ENCODE results near the gene SLC2A10. TPM values are rescaled to one million over a fixed set of nuclear protein-coding genes. Genes with fewer than 3 reads are reported as not detected.
A peak's percentile ranks its signal among the peaks of the same experiment; 100 is the strongest.

SLC2A10 gene
- total RNA-seq, 1 donor: 44.2 TPM

DNA sequence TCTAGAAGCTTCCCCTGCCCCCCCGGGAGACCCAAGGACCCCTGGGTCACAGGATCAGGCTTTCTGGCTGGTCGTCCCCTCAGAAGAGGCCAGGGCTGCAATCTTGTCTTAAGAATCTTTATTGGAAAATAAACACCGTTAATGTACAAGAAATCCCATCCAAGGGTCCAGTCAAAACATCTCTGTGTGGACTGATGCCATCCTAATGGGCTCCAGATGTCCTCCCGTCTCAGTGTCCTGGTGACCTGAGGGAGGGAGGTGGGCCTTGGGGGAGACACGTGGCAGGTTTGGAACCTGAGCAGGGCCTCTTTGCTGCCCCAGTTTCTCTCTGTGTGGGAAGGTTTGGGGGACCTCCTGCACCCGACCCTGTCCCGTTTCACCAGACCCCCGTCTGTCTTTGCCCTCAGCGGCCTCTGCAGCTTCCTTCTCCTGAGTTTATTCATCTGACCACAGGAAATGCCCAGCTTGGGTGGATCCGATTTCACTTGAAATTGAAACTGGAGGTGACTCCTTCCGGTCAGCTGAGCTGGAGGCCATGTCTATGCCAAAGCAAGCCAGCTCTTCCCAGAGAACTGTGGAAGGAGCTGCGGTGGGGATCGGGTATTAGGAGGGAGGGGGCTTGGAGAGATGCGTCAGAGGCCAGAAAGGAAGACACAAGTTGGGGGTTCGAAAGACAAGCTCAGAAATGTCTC is 75.1 kb downstream of the SLC2A10 start:
- peak overlapping the region; percentile 26 for H3K4me2 ChIP-seq (ENCODE audit: insufficient read depth, low read length)
- H4K20me1 ChIP-seq (ENCODE audit: insufficient read depth, low read length): no peaks in the 10 kb centered on the region
- no peaks in the 10 kb centered on the region for H3K27me3 ChIP-seq (ENCODE audit: insufficient read depth, low read length)
- no peak overlapping the region for H3K27ac ChIP-seq (ENCODE audit: low read depth, low read length)
- TF ChIP-seq, protein P1, sequence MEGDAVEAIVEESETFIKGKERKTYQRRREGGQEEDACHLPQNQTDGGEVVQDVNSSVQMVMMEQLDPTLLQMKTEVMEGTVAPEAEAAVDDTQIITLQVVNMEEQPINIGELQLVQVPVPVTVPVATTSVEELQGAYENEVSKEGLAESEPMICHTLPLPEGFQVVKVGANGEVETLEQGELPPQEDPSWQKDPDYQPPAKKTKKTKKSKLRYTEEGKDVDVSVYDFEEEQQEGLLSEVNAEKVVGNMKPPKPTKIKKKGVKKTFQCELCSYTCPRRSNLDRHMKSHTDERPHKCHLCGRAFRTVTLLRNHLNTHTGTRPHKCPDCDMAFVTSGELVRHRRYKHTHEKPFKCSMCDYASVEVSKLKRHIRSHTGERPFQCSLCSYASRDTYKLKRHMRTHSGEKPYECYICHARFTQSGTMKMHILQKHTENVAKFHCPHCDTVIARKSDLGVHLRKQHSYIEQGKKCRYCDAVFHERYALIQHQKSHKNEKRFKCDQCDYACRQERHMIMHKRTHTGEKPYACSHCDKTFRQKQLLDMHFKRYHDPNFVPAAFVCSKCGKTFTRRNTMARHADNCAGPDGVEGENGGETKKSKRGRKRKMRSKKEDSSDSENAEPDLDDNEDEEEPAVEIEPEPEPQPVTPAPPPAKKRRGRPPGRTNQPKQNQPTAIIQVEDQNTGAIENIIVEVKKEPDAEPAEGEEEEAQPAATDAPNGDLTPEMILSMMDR (IDR thresholded peaks at IDR 0.05; ENCODE audit: extremely low read depth, low read depth, low read length): no peak
- peak; percentile 87 for DNase-seq (ENCODE audit: insufficient read length, low spot score, missing footprints)
- H2AFZ ChIP-seq (ENCODE audit: low read length): peak overlapping the region; percentile 92
- H3K4me3 ChIP-seq (ENCODE audit: insufficient read depth, low read length): peak overlapping the region; percentile 31
- no peaks in the 10 kb centered on the region for H3K36me3 ChIP-seq (ENCODE audit: insufficient read depth, low read length)
- H3K9me3 ChIP-seq (ENCODE audit: low read depth, low read length): no peaks in the 10 kb centered on the region
- H3K4me1 ChIP-seq (ENCODE audit: insufficient read depth, low read length): no peaks in the 10 kb centered on the region
- no peaks in the 10 kb centered on the region for H3K79me2 ChIP-seq (ENCODE audit: insufficient read depth, low read length)

Other genes with a start within 250 kb of the SLC2A10 start
- 5.0 and 5.8 TPM in 2 replicates for gene ZNF334, start 196.1 kb upstream of the SLC2A10 start, total RNA-seq
- not detected in 2 replicates for gene OCSTAMP, start 159.0 kb upstream of the SLC2A10 start, total RNA-seq
- 0.59 and 1.8 TPM in 2 replicates for gene SLC13A3, start 58.2 kb upstream of the SLC2A10 start, total RNA-seq
- gene TP53RK, start 20.2 kb upstream of the SLC2A10 start, total RNA-seq: 18.0 and 21.0 TPM in 2 replicates
- gene EYA2, start 185.2 kb downstream of the SLC2A10 start, total RNA-seq: 17.7 and 19.2 TPM in 2 replicates